ENCODE measurements around the gene FNDC8. TPM values are rescaled to one million over a fixed set of nuclear protein-coding genes. Genes with fewer than 3 reads are reported as not detected.

The FNDC8 gene
- total and polyA plus RNA-seq, 2 of the 4 experiments (the other 2 are of a cell fraction) = not detected

- Histone ChIP-seq H3K36me3 (ENCODE audit: control insufficient read depth, insufficient read depth, low read length) (no peaks in the 10 kb centered on the region), H3K4me3 (ENCODE audit: insufficient read depth, low read depth, low read length) (no peak overlapping the region), H3K9me3 (ENCODE audit: control insufficient read depth, insufficient read depth, low read length) (no peaks in the 10 kb centered on the region), H3K14ac (replicated peaks; ENCODE audit: low read depth, low read length) (no peak overlapping the region), H3K56ac (ENCODE audit: extremely low read depth, insufficient read depth, low read length) (no peak overlapping the region), H3K9ac (ENCODE audit: low read depth, low read length) (no peak overlapping the region), H4K20me1 (ENCODE audit: insufficient read depth, low read length) (peaks cover 11% of the 10 kb centered on the region; the same call in 1 of the 2 replicates), H4K91ac (ENCODE audit: insufficient read depth, low read depth, low read length) (no peak overlapping the region), H2BK5ac (ENCODE audit: low read depth, low read length, poor library complexity, severe bottlenecking) (no peak overlapping the region), H4K8ac (ENCODE audit: low read depth in 2 of 2, low read length in 2 of 2) (no peak overlapping the region), H2BK20ac (ENCODE audit: low read depth, low read length) (no peak overlapping the region), H3K27ac (ENCODE audit: insufficient read depth, low read length) (no peak overlapping the region), H3K27me3 (ENCODE audit: control insufficient read depth, insufficient read depth, low read length) (no peaks in the 10 kb centered on the region), H4K5ac (ENCODE audit: low read depth, low read length) (no peak overlapping the region), H3K23ac (ENCODE audit: low read depth, low read length) (no peak overlapping the region), H3K4me1 (ENCODE audit: control insufficient read depth, insufficient read depth, low read length) (peaks cover 12% of the 10 kb centered on the region), H3K4ac (ENCODE audit: low read depth, low read length) (no peak overlapping the region), H2AK5ac (ENCODE audit: low read depth, low read length) (no peak overlapping the region), H3K9me1 (ENCODE audit: insufficient read depth, low read length) (peaks cover 6% of the 10 kb centered on the region; the same call in 1 of the 2 replicates), H3K18ac (ENCODE audit: low read depth, low read length) (no peak overlapping the region; the same call in 1 of the 2 replicates), H2BK15ac (ENCODE audit: low read depth, low read length) (no peak overlapping the region), H2BK120ac (ENCODE audit: low read depth, low read length) (no peak overlapping the region), H3K79me1 (ENCODE audit: low read depth in 1 of 2, low read length in 2 of 2) (peaks cover 43 to 83% of the 10 kb centered on the region in 2 experiments), H2AFZ (replicated peaks; ENCODE audit: low read length, poor library complexity) (no peak overlapping the region), H2AK9ac (replicated peaks; ENCODE audit: low read depth, low read length, poor library complexity) (no peak overlapping the region), H3K4me2 (ENCODE audit: low read depth, low read length) (no peak overlapping the region)
- TF ChIP-seq MXI1 (IDR thresholded peaks at IDR 0.05; ENCODE audit: borderline replicate concordance, low read depth, low read length) (no peak), MAZ (IDR thresholded peaks at IDR 0.05; ENCODE audit: borderline replicate concordance, low read depth, low read length) (no peak)
- TF ChIP-seq, protein P1, sequence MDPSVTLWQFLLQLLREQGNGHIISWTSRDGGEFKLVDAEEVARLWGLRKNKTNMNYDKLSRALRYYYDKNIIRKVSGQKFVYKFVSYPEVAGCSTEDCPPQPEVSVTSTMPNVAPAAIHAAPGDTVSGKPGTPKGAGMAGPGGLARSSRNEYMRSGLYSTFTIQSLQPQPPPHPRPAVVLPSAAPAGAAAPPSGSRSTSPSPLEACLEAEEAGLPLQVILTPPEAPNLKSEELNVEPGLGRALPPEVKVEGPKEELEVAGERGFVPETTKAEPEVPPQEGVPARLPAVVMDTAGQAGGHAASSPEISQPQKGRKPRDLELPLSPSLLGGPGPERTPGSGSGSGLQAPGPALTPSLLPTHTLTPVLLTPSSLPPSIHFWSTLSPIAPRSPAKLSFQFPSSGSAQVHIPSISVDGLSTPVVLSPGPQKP (IDR thresholded peaks at IDR 0.05; ENCODE audit: borderline replicate concordance, low read depth, low read length) = no peak
- in situ Hi-C loops (cut with MboI; ENCODE audit: low sequenced_read_pairs) (no loop called here), dilution Hi-C loops (cut with HindIII; ENCODE audit: low sequenced_read_pairs, unreplicated experiment) (no loop called here), intact Hi-C loops (cut with micrococcal nuclease) (no loop called here)
- peak; percentile 12; the same call in 1 of the 2 replicates for ATAC-seq (ENCODE audit: low read depth)
- 90% methylated on average over 2 of the region's 5 CpGs; no CpG with 5 or more reads in 1 of the 2 experiments for WGBS, 2 experiments (ENCODE audit: extremely low coverage in 2 of 2, insufficient read length in 1 of 2)
- CTCF ChIA-PET = interaction anchor here (0.7 to 0.9 kb wide), 2 partner anchors 10 to 446 kb away, joined by 3 to 7 read pairs; no protein-coding TSS in a partner anchor
- POLR2A ChIA-PET (ENCODE audit: unreplicated experiment) = no interaction called here
- DNase-seq = no peak
- BruUV-seq (replicated peaks) = no TSS peak
These were observed 47.3 kb upstream of the FNDC8 start for GRCh38 chr17:35073991-35074627.
